Endometrial microvascular endothelial cells (primary cell): Measurements from ENCODE around the gene KCNQ1OT1. TPM values are rescaled to one million over a fixed set of nuclear protein-coding genes. Genes with fewer than 3 reads are reported as not detected.

Experiments
- in situ Hi-C: cut with HindIII; loops from 2 replicates; pipeline ENCODE4 v1.10.0; 2017; ENCODE audit warnings: low sequenced_read_pairs, low pct_unique_long_range_greater_than_20kb; ENCODE audit errors: inconsistent ontology term
- total RNA-seq: library from RNA; depleted of rRNA; stranded (reverse); fragments of >200 nt; gene quantifications from one replicate; pipeline ENCODE4 v1.2.3, GENCODE V29; 2015; ENCODE audit errors: inconsistent ontology term

Gene KCNQ1OT1
- total RNA-seq, 1 donor from 2014 or later: 0.09 TPM

DNA sequence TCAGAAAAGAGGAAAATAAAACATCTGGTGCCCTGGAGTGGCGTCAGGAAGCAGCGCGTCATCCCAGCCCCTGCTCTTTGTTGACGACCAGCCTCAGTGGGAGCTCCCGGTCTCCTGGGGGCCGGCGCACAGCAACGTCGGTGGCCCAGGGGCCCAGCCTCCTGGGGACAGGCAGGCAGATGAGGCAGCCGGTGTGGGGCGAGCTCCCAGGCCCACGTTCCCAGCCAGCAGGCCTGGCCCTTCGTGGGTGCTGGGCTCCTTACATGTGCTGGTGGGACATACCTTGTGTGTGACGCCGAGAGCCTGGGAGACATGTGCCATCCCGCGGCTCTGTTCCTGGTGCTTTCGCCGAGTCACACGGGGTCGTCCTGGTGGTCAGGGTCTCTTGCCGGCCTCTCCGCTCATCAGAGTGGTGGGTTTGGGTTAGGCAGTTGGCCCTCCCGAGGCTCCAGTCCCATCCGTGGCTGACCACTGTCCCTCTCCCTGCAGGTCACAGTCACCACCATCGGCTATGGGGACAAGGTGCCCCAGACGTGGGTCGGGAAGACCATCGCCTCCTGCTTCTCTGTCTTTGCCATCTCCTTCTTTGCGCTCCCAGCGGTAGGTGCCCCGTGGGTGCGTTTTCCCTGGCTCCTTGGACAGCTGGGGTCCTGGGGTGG lies 116.7 kb downstream of the KCNQ1OT1 start:
- in situ Hi-C loops: no loop called here

DNA sequence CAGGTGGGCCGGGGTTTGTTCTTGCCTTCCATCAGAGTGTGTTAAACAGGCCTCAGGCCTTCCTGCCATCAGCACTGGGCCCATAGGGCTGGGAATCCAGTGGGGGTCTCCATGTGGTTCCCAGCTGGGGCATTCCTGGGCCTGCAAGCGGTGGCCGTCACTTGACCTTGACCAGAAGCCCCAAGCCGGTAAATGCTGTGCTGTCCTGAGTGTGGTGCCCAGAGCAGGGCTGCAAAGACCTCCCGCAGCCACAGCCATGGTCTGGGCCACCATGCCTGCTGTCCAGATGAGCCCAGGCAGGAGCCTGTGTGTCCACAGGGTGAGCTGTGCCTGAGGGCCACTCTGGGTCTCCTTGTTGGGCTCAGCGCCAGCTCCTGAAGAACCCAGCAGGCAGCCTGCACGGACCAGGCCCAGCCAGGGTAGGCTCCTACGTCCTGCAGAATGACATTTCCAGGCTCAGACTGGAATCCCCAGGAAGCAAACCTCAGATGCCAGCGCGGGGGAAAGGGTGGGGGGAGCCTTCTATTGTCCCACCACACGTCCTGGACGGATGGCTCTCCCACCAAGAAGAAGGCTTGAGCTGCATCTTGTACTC lies 117.3 kb downstream of the KCNQ1OT1 start:
- in situ Hi-C loops: no loop called here

DNA sequence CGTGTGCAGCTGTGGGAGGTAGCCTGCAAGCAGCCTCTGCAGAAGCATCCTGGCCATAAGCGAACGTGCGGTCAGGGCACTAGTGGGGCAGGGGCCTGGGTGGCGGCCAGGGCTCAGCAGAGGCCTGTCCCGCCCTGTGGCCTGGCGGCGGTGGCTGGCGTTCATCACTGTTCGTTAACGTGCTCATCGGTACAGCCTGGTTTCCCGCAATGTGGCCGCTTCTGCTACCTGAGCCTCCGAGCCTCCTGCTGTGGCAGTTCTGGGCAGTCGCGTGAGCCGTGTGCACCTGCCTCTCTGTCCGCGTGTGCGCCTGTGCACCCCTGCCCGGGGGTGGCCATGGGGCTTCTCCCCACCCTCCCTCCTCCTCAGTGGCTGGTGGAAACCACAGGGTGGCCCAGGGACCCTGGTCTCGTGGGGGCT lies 117.9 kb downstream of the KCNQ1OT1 start:
- in situ Hi-C loops: no loop called here

DNA sequence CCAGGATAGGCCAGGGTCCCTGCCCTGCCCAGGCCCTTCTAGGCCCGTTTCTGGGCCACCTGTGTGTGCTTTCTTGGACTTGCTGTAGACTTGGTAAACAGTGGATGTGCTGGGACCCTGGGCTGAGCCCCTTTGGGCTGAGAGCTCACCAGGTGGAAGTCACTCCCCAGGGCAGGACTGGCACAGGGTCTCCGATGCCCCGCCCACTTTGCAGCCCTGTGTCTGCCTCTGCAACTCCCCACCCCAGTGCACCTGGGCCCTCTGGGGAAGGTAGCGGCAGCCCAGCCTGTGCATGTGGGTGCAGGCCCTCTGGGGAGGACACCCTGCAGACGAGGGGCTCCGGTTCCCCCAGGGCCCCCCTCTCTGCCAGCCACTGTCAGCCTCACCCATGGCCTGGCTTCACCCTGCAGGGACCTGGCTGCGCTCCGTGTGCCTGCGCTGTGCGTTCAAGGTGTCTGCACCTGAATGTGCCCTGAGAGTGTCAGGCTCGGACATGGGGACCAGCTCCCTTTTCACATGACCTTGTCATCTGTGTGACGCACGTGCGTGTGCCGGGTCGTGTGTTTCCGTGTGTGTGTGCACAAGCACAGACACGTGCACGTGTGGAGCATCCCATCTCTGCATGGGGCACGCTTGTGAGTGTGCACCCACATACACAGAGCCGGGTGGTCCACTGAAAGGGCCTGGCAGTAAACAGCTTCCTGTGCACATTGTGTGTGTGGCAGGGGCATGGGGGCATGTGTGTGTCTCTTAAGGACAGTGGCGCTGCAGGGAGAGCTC lies 118.5 kb downstream of the KCNQ1OT1 start:
- in situ Hi-C loops: no loop called here

DNA sequence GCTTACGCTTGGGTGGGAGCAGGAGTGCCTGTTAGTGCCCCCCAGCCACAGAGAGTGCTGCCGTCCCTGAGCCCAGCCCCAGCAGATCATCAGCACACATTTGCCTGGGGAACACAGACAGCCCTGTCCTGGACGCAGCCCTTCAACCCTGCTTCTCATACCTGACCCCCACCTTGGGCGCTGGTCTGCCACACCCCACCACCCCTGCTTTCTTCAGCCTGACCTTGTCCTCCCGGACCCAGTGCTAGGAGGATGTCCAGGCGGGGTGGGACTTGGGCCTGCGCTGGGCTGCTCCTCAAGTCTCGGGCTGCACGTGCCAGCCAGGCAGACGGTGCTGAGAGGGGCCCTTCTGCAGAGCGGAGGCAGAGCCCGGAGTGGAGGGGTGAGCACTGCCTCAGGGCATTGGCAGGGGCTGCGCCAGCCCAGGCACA lies 119.2 kb downstream of the KCNQ1OT1 start:
- in situ Hi-C loops: no loop called here

DNA sequence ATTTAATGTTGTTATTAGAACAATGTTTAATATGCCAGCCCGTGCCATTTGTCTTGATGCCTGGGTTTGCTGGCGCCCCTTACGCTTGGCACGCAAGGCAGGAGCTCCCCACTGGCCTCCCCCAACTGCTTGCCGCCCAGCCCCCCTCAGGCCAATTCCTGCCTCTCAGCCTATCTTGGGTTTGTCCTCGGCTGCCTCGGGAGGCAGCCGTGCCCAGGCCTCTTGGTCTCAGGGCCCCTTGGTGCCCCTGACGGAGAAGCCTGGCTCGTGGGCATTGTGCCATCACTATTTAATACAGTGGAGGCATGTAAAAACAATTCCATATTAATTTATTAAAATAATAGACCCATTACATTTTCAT lies 119.8 kb downstream of the KCNQ1OT1 start:
- in situ Hi-C loops: no loop called here

DNA sequence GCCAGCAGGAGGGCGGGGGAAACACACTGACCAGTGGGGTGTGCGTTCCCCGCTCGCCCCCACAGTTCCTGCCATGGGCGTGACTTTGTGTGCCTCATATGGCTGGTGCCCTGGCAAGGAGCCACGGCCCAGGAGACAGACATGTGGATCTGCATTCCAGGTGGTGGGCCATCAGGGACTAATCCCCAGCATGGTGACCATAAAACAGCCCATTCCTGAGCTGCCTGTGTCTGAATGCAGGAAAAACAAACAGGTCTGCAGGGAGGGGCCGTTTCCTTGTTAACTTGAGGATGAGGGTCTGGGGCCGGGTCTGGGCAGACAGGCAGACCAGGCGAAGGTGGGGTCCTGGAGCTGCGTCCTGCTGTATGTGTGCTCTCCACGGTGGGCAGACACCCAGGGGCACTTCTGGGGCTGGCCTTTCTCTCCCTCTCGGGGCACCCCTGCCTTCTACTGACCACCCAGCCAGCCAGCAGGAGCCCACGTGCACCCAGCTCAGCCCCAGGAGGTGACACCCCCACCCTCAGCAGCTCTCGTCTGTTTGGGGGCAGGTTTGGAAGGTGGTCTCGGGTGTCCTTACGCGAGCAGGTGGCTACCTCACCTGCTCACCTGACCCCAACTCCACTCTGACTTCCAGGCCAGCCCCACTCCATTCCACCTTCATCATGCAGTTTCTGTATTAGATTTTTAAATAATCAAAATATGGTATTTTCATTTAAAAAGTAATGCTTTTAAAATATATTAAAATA lies 120.3 kb downstream of the KCNQ1OT1 start:
- in situ Hi-C loops: no loop called here

DNA sequence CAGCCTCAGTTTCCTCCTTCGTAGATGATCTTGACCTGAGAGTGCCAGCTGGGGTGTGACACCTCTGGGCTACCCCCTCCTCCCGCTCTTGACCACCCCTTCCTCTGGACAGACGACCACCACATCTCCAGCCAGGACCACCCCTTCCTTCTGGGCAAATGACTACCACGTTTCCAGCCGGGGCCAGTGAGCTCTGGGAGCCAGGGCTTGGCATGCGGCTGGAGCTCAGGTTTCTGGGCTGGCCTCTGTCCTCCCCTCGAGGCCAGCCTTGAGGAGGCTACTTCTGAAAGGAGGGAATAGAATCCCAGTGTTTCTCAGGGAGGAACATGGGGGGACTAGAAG lies 120.9 kb downstream of the KCNQ1OT1 start:
- in situ Hi-C loops: no loop called here

DNA sequence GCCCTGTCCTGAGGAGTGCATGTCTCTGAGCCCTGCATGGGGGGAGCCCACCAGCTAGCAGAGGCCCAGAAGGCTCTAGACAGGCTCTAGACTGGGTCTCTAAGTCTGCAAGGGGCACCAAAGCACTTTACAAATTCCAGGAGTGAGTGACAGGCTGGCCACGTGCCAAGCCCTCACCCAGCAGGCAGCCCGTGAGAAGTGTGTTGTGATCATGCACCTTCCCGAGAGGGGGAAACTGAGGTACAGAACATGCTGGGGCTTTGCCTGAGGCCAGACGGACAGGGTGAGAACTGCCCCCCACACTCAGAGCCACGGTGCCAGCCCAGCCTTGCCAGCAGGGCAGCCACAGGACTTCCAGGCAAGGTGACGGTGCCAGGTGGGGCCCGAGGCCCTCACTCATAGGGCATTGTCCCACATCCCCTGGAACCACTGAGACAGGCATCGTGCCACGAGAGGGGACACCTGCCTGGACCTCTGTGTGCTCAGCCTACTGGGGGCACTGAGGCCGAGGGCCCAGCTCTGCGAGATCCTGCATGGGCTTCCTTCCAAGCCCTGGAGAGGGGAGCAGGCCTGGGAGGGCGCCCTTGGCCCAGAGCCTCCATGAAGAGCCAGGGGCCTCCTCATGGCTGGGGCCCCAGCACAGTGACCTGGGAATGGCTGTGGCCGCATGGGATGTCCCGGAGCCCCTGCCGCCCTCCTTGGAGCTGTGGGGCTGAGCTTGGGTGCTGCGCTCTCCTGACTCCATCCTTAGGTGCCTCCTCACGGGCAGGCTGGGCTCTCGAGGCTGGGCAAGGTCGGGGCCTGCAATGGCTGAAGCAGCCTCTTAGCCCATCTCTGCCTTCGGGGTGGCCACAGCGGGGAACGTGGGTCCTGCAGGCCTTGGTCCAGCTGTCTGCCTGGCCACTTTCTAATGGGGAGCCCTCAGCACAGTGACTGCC lies 121.5 kb downstream of the KCNQ1OT1 start:
- in situ Hi-C loops: no loop called here

DNA sequence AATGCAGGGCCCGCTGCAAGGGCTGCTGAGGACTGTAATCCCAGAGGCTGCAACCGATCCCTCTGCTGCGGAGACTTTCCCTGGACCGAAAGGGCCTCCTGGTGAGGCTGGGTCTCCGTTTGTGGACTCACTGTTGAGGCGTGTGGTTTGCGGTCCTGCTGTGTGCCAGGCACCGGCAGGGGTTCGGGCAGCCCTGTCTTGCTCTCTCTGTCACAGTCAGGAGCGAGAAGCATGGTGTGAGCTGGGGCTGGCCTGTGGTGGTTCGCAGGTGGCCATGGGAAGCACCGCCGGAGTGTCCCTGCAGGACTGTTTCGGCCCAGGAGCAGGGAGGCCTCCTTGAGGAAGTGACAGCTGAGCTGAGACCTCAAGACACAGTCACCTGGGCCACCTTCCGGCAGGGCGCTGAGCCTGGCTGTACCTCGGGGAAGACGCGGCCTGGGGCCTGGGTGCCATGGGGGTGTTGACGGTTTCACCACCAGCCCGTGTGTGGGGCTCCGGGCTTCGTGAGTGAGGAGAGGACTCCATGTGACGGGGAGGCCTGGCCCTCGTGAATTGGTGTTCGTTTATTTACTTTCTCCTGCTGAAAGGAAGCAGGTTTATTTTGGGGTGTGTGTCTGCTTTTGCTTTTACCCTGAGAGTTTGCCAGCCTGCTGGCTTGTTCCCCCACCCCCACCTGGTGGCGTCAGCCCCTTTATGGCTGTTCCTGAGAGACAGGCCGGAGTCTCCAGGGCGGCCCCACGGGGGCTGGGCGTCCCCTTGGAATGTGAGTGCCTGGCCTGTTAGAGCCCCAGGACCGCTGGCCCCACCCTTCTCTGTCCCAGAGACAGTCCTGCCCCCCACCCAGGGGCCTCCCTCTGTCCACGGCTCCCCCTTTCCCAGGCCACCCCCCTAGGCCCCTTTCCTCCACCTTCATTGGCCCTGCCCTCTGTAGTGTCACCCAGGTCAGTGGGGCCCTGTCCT lies 122.5 kb downstream of the KCNQ1OT1 start:
- in situ Hi-C loops: no loop called here

DNA sequence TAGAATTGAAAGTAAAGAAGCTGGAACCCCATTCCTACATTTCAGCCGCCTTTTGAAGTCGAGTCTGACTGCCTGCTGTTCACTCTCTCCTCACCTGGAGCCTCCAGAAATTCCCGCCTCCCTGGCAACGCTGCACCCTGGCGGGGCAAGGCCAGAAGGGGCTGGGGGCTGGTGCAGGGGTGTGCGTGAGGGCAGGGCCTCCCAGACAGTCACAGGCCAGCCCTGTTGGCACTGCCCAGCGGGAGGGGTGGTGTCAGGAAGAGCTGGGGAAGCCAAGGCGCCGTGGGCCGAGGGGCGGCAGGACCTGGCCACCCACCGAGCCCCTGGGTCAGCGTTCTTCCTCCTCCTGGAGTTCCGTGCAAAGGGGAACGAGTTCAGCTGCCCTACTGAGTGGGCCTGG lies 123.2 kb downstream of the KCNQ1OT1 start:
- in situ Hi-C loops: no loop called here

DNA sequence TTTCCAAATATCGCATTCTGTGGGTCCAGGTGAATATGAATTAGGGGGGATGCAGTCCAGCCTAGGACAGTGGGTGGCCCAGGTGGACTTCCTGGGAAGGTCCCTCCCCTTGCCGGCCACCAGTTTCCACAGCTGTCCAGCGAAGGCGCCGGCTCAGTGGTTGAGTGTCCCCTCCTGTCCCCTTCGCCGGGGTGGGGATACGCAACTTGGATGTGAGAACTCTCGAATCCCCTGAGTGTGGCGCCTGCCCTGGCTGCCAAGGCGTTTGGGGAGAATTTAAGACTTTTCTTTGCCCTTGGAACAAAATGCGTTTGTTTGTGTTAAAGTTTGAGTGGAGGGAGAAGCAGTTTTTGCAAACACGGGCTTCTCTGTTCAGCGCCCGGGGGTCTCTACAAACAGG lies 123.7 kb downstream of the KCNQ1OT1 start:
- in situ Hi-C loops: no loop called here

DNA sequence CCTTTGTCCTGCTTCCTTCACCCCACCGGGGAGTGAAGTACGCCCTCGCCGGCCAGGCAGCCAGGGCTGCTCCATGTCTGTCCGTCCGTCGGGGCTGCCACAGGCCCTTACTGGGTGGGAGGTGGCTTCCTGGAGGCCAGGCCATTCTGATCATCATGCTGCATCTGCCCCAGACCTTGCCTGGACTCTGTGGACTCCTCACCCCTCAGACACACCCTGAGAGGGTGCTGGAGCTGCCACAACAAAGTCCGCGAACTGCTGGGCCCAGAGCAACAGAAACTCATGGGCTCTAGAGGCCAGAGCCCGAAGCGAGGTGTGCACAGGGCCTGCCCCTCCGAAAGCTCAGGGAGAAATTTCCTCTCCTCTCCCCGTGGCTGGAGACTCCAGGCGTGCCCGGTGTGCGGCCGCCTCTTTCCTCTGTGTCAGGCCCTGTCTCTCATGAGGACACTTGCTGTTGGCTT lies 124.2 kb downstream of the KCNQ1OT1 start:
- in situ Hi-C loops: no loop called here

DNA sequence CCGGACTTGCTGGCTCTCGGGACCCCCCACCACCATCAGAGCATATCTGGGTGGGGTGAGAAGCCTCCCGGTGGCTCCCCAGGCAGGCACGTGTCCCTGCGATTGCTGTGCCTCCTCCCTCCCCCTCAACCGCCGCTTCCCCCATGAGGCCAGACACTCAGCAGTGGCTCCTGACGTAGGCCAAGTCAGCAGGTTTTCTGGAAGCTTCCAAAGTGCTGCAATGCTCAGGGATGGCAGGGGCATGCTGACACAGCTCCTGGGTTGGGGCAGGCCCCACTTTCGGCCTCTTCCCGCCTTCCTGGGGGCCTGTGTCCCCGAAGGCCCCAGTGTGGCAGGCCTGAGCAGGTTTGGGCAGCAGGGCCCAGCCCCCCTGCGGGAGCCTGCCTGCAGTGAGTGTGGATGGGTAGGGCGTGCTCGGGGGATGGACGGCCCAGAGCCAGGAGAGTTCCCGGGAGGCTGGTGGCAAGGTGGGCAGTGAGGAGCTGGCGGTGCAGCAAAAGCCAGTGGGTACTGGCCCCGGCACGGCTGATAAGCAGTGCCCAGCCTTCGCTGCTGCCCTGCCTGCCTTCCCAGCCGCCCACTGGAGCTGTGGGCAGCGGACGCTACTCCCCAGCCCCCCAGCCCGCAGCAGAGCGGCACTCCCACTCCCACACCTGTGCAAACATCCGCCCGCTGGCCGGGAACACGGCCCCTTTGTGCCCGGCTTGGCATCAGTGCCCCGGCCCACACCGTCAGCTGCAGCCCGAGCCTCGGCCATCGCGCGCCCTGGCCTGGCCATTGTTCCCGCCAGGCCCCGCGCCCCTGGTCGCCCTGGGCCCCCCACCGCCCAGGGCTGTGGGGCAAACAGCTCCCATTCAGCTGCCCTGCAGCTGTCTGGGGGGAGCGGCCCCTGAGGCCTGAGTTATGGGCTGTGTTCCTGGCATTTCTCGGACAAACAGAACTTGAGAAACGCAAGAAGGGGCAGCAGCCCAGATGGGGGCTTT lies 125.0 kb downstream of the KCNQ1OT1 start:
- in situ Hi-C loops: no loop called here

DNA sequence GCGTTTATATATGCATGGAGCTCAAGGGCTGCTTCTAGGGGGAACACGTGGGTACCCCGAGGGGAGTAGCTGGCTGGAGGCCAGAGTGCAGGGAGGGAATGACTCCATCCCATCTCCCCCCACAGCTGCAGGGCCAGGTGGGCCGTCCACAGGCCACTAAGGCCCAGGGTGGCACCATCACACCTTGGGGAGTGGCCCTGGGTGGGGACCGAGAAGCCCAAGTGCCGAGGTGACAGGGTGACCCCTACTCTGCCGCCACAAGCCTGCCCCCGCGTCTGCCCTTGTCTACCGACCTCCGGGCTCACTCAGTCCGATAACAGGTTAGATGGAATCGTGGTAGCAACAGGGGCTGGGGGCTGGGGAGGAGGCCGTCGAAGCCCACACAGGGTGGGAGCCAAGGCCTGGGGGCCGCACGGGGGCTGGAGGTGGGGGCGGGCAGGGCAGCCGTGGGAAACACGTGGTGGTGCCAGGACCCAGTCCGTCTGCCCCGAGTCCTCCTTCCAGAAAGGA lies 125.7 kb downstream of the KCNQ1OT1 start:
- in situ Hi-C loops: no loop called here
